ENCODE results near the gene PEX6. TPM values are rescaled to one million over a fixed set of nuclear protein-coding genes. Genes with fewer than 3 reads are reported as not detected.

The PEX6 gene
- total RNA-seq, 1 donor from 2014 or later, result 32.3 TPM

- Mint-ChIP-seq H3K27ac (no peak overlapping the region), H3K27me3 (ENCODE audit: low read depth) (no peaks in the 10 kb centered on the region), H3K4me1 (no peaks in the 10 kb centered on the region), H3K36me3 (peaks cover 12% of the 10 kb centered on the region), H3K4me3 (no peak overlapping the region), H3K9me3 (no peaks in the 10 kb centered on the region)
- TF ChIP-seq CTCF (IDR thresholded peaks at IDR 0.05; ENCODE audit: unreplicated experiment), result no peak
- DNase-seq (ENCODE audit: low spot score in 2 of 2, unreplicated experiment in 2 of 2), result no peak
Measured at GRCh38 chr6:42968783-42969182, 10.2 kb downstream of the PEX6 start.

GRCh38 chr6:42968126-42968701 is 10.8 kb downstream of the PEX6 start:
- Mint-ChIP-seq H3K27ac (no peak overlapping the region), H3K36me3 (peaks cover 11% of the 10 kb centered on the region), H3K4me1 (no peaks in the 10 kb centered on the region), H3K27me3 (ENCODE audit: low read depth) (no peaks in the 10 kb centered on the region), H3K9me3 (no peaks in the 10 kb centered on the region), H3K4me3 (no peak overlapping the region)
- no peak for TF ChIP-seq CTCF (IDR thresholded peaks at IDR 0.05; ENCODE audit: unreplicated experiment)
- DNase-seq (ENCODE audit: low spot score in 2 of 2, unreplicated experiment in 2 of 2), result no peak

GRCh38 chr6:42967228-42967627 is 11.8 kb downstream of the PEX6 start:
- TF ChIP-seq CTCF (IDR thresholded peaks at IDR 0.05; ENCODE audit: unreplicated experiment), result no peak
- Mint-ChIP-seq H3K9me3 (no peaks in the 10 kb centered on the region), H3K27me3 (ENCODE audit: low read depth) (peaks cover 3% of the 10 kb centered on the region), H3K4me3 (no peak overlapping the region), H3K36me3 (peaks cover 19% of the 10 kb centered on the region), H3K4me1 (no peaks in the 10 kb centered on the region), H3K27ac (no peak overlapping the region)
- DNase-seq (ENCODE audit: low spot score in 2 of 2, unreplicated experiment in 2 of 2), result no peak

GRCh38 chr6:42966571-42966970 is 12.4 kb downstream of the PEX6 start:
- H3K27ac Mint-ChIP-seq, result no peak overlapping the region
- peaks cover 22% of the 10 kb centered on the region for H3K36me3 Mint-ChIP-seq
- no peak for DNase-seq (ENCODE audit: low spot score in 2 of 2, unreplicated experiment in 2 of 2)
- no peaks in the 10 kb centered on the region for H3K9me3 Mint-ChIP-seq
- no peak overlapping the region for H3K4me3 Mint-ChIP-seq
- no peak for TF ChIP-seq CTCF (IDR thresholded peaks at IDR 0.05; ENCODE audit: unreplicated experiment)
- no peaks in the 10 kb centered on the region for H3K4me1 Mint-ChIP-seq
- H3K27me3 Mint-ChIP-seq (ENCODE audit: low read depth), result peaks cover 5% of the 10 kb centered on the region

- no peak for TF ChIP-seq CTCF (IDR thresholded peaks at IDR 0.05; ENCODE audit: unreplicated experiment)
- no peak for DNase-seq (ENCODE audit: low spot score in 2 of 2, unreplicated experiment in 2 of 2)
- Mint-ChIP-seq H3K36me3 (peaks cover 21% of the 10 kb centered on the region), H3K9me3 (no peaks in the 10 kb centered on the region), H3K27ac (no peak overlapping the region), H3K4me1 (peaks cover 13% of the 10 kb centered on the region), H3K27me3 (ENCODE audit: low read depth) (peaks cover 29% of the 10 kb centered on the region), H3K4me3 (no peak overlapping the region)
Measured at GRCh38 chr6:42963855-42964605, 15.0 kb downstream of the PEX6 start.
